B cell (primary cell): ENCODE data around the gene ZNF532. TPM values are rescaled to one million over a fixed set of nuclear protein-coding genes. Genes with fewer than 3 reads are reported as not detected.
"Not testable (repeated sequence)": the region's sequence is repeated elsewhere in the genome, so short reads cannot be mapped to it uniquely, and the experiment has no call there.

ENCODE experiments used
- ATAC-seq: fragments of 200-7000 bp; cut with Tn5 transposase; one replicate; pipeline ENCODE4 v1.10.0; 2021; ENCODE audit warnings: low read depth, mild to moderate bottlenecking, moderate number of reproducible peaks, moderate library complexity
- CTCF ChIA-PET: fragments of 350-600 bp; sonication (Branson Sonifier 250); formaldehyde crosslinking; loops from one replicate; lab custom pipeline; 2021; ENCODE audit warnings: antibody characterized with exemption, inconsistent platforms; lab: Charles Lee
- POLR2A ChIA-PET: fragments of 350-600 bp; sonication (Branson Sonifier 250); formaldehyde crosslinking; loops from one replicate; lab custom pipeline; 2021; ENCODE audit warnings: antibody characterized with exemption; lab: Charles Lee
- DNase-seq: peaks from one replicate; pipeline ENCODE4 v3.0.0; 2013
- H2AFZ ChIP-seq: 2 replicates; pipeline ENCODE4 v1.6.1; 2012; ENCODE audit warnings: mild to moderate bottlenecking, low read depth, low read length; ENCODE audit not compliant: insufficient read depth, poor library complexity, severe bottlenecking
- H3K27ac ChIP-seq, 2 donors: 1 replicate in 1 of 2; 2 replicates in 1 of 2; pipeline ENCODE4 v1.5.1; 2012 to 2013; ENCODE audit warnings: low read length in 2 of 2, mild to moderate bottlenecking in 2 of 2, moderate library complexity in 1 of 2
- H3K27me3 ChIP-seq, 4 experiments: fragments of 200-600 bp in 1 of 4; sonication (generic) in 1 of 4; replicated peaks in 1 of 4; 1 replicate in 2 of 4; 2 replicates in 2 of 4; pipeline versions ENCODE4 v1.6.1 to v1.7.0; 2013 to 2016; ENCODE audit warnings: low read length in 3 of 4, mild to moderate bottlenecking in 2 of 4, mixed read lengths in 1 of 4, moderate library complexity in 1 of 4; ENCODE audit not compliant: insufficient read depth in 4 of 4, control insufficient read depth in 3 of 4; ENCODE audit errors: control extremely low read depth in 1 of 4
- H3K36me3 ChIP-seq, 2 experiments: replicated peaks in 1 of 2; 1 replicate in 1 of 2; 2 replicates in 1 of 2; pipeline versions ENCODE4 v1.6.1 to v1.7.1; 2013; ENCODE audit warnings: low read length in 1 of 2; ENCODE audit not compliant: insufficient read depth in 2 of 2, control insufficient read depth in 1 of 2; ENCODE audit errors: control extremely low read depth in 1 of 2, extremely low read depth in 1 of 2
- H3K4me1 ChIP-seq, 2 donors: fragments of 200-600 bp in 1 of 2; sonication (generic) in 1 of 2; 1 replicate in 1 of 2; 2 replicates in 1 of 2; pipeline versions ENCODE4 v1.5.1 to v1.6.1; 2013 to 2017; ENCODE audit warnings: low read length in 2 of 2; ENCODE audit not compliant: control insufficient read depth in 2 of 2, insufficient read depth in 2 of 2
- H3K4me2 ChIP-seq: replicated peaks from 2 replicates; pipeline ENCODE3; 2012; ENCODE audit warnings: mild to moderate bottlenecking, low read depth, low read length; ENCODE audit not compliant: poor library complexity, severe bottlenecking
- H3K4me3 ChIP-seq, 5 experiments: fragments of 200-600 bp in 1 of 5; sonication (generic) in 1 of 5; 1 replicate in 3 of 5; 2 replicates in 2 of 5; pipeline versions ENCODE4 v1.5.1 to v1.7.0; 2011 to 2016; ENCODE audit warnings: low read length in 4 of 5, mild to moderate bottlenecking in 4 of 5, low read depth in 2 of 5, control low read depth in 1 of 5, moderate library complexity in 1 of 5; ENCODE audit not compliant: insufficient read depth in 1 of 5; ENCODE audit errors: control extremely low read depth in 1 of 5, extremely low read depth in 1 of 5
- H3K79me2 ChIP-seq: fragments of 200-600 bp; sonication (generic); one replicate; pipeline ENCODE4 v1.6.0; 2016; ENCODE audit warnings: low read length; ENCODE audit not compliant: control insufficient read depth, insufficient read depth
- H3K9ac ChIP-seq: fragments of 200-600 bp; sonication (generic); 2 replicates; pipeline ENCODE4 v1.6.1; 2017; ENCODE audit warnings: mild to moderate bottlenecking, low read length, moderate library complexity
- H3K9me3 ChIP-seq, 3 donors: one replicate each; pipeline versions ENCODE4 v1.6.1 to v1.7.1; 2013; ENCODE audit warnings: low read length in 2 of 3; ENCODE audit not compliant: control insufficient read depth in 2 of 3, insufficient read depth in 1 of 3; ENCODE audit errors: control extremely low read depth in 1 of 3
- H4K20me1 ChIP-seq: 2 replicates; pipeline ENCODE4 v1.6.0; 2012; ENCODE audit warnings: mild to moderate bottlenecking, low read length; ENCODE audit not compliant: insufficient read depth, control insufficient read depth, poor library complexity, severe bottlenecking
- H3K27ac Mint-ChIP-seq: one replicate; pipeline ENCODE4 v1.8.0; 2021; ENCODE audit warnings: mixed read lengths
- H3K27me3 Mint-ChIP-seq: one replicate; pipeline ENCODE4 v1.8.0; 2021; ENCODE audit warnings: mixed read lengths
- H3K4me1 Mint-ChIP-seq: one replicate; pipeline ENCODE4 v1.8.0; 2021; ENCODE audit warnings: mixed read lengths
- H3K4me3 Mint-ChIP-seq: one replicate; pipeline ENCODE4 v1.8.0; 2021; ENCODE audit warnings: mixed read lengths
- H3K9me3 Mint-ChIP-seq: one replicate; pipeline ENCODE4 v1.8.0; 2022; ENCODE audit warnings: mixed read lengths; ENCODE audit not compliant: insufficient read depth
- CTCF ChIP-seq: fragments of 200-600 bp; IDR thresholded peaks from one replicate; pipeline ENCODE4 v1.8.0; 2022; ENCODE audit warnings: antibody characterized with exemption, mild to moderate bottlenecking
- EZH2 ChIP-seq: IDR thresholded peaks from 2 replicates; pipeline ENCODE4 v1.6.1; 2012; ENCODE audit warnings: borderline replicate concordance, low read depth, mild to moderate bottlenecking, moderate library complexity, low read length; ENCODE audit not compliant: insufficient read depth, poor library complexity, severe bottlenecking
- WGBS: methylation state at CpG from one replicate; pipeline ENCODE4 v1.1.5; 2013; ENCODE audit warnings: missing lambda C conversion rate; ENCODE audit not compliant: insufficient coverage; 5-methylcytosine and 5-hydroxymethylcytosine counted together
- intact Hi-C: fragments of 100-400 bp; cut with micrococcal nuclease; formaldehyde crosslinking; loops from one replicate; pipeline ENCODE4 v1.10.0; 2022
- polyA plus RNA-seq: library from polyadenylated mRNA; depleted of rRNA; stranded (reverse); fragments of >200 nt; gene quantifications from 2 replicates; pipeline ENCODE4 v1.2.3, GENCODE V29; 2012
- total RNA-seq, 2 donors: library from RNA; stranded (reverse); fragments of 120-200 nt in 1 of 2; gene quantifications; 1 replicate in 1 of 2; 2 replicates in 1 of 2; pipeline versions ENCODE4 v1.2.3 to v1.2.4, GENCODE V29; 2013 to 2022

Gene ZNF532
- total and polyA plus RNA-seq, 2 donors (not counting 1 experiment from before 2014, with no cell fraction given), result 58.2 to 104 TPM

- Mint-ChIP-seq H3K4me3 (no peak overlapping the region), H3K27me3 (peaks cover 9% of the 10 kb centered on the region), H3K9me3 (no peaks in the 10 kb centered on the region), H3K4me1 (peaks cover 1% of the 10 kb centered on the region), H3K27ac (no peak overlapping the region)
- Histone ChIP-seq H4K20me1 (no peaks in the 10 kb centered on the region), H3K36me3 (no peaks in the 10 kb centered on the region), H3K79me2 (no peaks in the 10 kb centered on the region), H2AFZ (no peak overlapping the region), H3K4me3 (no peak overlapping the region), H3K9ac (no peak overlapping the region), H3K27me3 (peaks cover 0 to 4% (median 2%) of the 10 kb centered on the region in 4 experiments), H3K4me1 (no peaks in the 10 kb centered on the region), H3K9me3 (peaks cover 0 to 7% (median 0%) of the 10 kb centered on the region in 3 donors), H3K4me2 (no peak overlapping the region), H3K27ac (no peak overlapping the region)
- intact Hi-C loops, result no loop called here
- TF ChIP-seq EZH2 (no peak), CTCF (no peak)
- DNase-seq (no peak), ATAC-seq (no peak)
- CTCF ChIA-PET, result interaction anchor here (0.6 to 0.7 kb wide), 2 partner anchors 116 to 187 kb away, joined by 3 read pairs; no protein-coding TSS in a partner anchor
- 100% methylated on average over 10 of the region's 13 CpGs for WGBS
- POLR2A ChIA-PET, result no interaction called here
These were observed 41.7 kb upstream of the ZNF532 start for GRCh38 chr18:58822944-58823343.

- no peaks in the 10 kb centered on the region for H3K79me2 ChIP-seq
- H3K27me3 ChIP-seq, result peaks cover 0 to 4% (median 2%) of the 10 kb centered on the region in 4 experiments
- no peak for TF ChIP-seq EZH2
- TF ChIP-seq CTCF, result no peak
- H3K4me1 ChIP-seq, result no peaks in the 10 kb centered on the region
- DNase-seq, result no peak
- Mint-ChIP-seq H3K4me1 (peaks cover 1% of the 10 kb centered on the region), H3K27me3 (peaks cover 9% of the 10 kb centered on the region), H3K4me3 (no peak overlapping the region), H3K27ac (no peak overlapping the region), H3K9me3 (no peaks in the 10 kb centered on the region)
- no peaks in the 10 kb centered on the region for H4K20me1 ChIP-seq
- H2AFZ ChIP-seq, result no peak overlapping the region
- no peak overlapping the region for H3K9ac ChIP-seq
- no peak overlapping the region for H3K4me3 ChIP-seq
- 90% methylated on average over 2 of the region's 4 CpGs for WGBS
- H3K9me3 ChIP-seq, result peaks cover 0 to 9% (median 0%) of the 10 kb centered on the region in 3 donors
- intact Hi-C loops, result no loop called here
- H3K27ac ChIP-seq, result no peak overlapping the region
- CTCF ChIA-PET, result interaction anchor here (0.6 kb wide), 1 partner anchor 116 kb away, joined by 3 read pairs; no protein-coding TSS in a partner anchor
- ATAC-seq, result no peak
- POLR2A ChIA-PET, result no interaction called here
- no peak overlapping the region for H3K4me2 ChIP-seq
- no peaks in the 10 kb centered on the region for H3K36me3 ChIP-seq
These were observed 41.3 kb upstream of the ZNF532 start for GRCh38 chr18:58823412-58823811.

GRCh38 chr18:58826926-58827325 is 37.8 kb upstream of the ZNF532 start:
- intact Hi-C loops, POLR2A ChIA-PET, H3K27me3 Mint-ChIP-seq: not testable (repeated sequence)

More at GRCh38 chr18:58826926-58827325, 37.8 kb upstream of the ZNF532 start:
- H4K20me1 ChIP-seq, H3K9me3 ChIP-seq, H3K36me3 ChIP-seq, H3K9me3 Mint-ChIP-seq, H3K4me1 Mint-ChIP-seq, H3K9ac ChIP-seq, H3K27ac Mint-ChIP-seq, H3K79me2 ChIP-seq, ATAC-seq, H3K4me3 ChIP-seq, H3K27ac ChIP-seq, H3K27me3 ChIP-seq, CTCF ChIA-PET, H2AFZ ChIP-seq, H3K4me3 Mint-ChIP-seq, H3K4me2 ChIP-seq, H3K4me1 ChIP-seq, DNase-seq: not testable (repeated sequence)
- 96% methylated on average over 6 of the region's 6 CpGs for WGBS
